ENCODE measurements around the gene MUC16. TPM values are rescaled to one million over a fixed set of nuclear protein-coding genes. Genes with fewer than 3 reads are reported as not detected.

The MUC16 gene
- total RNA-seq, 4 donors from 2014 or later, result not detected

GRCh38 chr19:9039728-9040127 lies 29.5 kb upstream of the MUC16 start:
- intact Hi-C loops (cut with DNase I; ENCODE audit: low total_unique reads) (no loop called here), in situ Hi-C loops (cut with MboI; ENCODE audit: low pct_ligation_motif_present in 1 of 4, low pct_unique_long_range_greater_than_20kb in 1 of 4, low sequenced_read_pairs in 3 of 4) (no loop called here)
- DNase-seq, result no peak
- Histone ChIP-seq H3K36me3 (no peaks in the 10 kb centered on the region), H3K27me3 (no peaks in the 10 kb centered on the region), H3K4me1 (no peaks in the 10 kb centered on the region), H3K4me3 (no peak overlapping the region), H3K9me3 (no peaks in the 10 kb centered on the region), H3K27ac (no peak overlapping the region)
- TF ChIP-seq POLR2A (IDR thresholded peaks at IDR 0.05), result no peak
- TF ChIP-seq CTCF (IDR thresholded peaks at IDR 0.05), result no peak
- TF ChIP-seq POLR2AphosphoS5 (IDR thresholded peaks at IDR 0.05), result no peak
- no peak for TF ChIP-seq EP300 (IDR thresholded peaks at IDR 0.05; ENCODE audit: low read depth)
- WGBS, 2 donors (ENCODE audit: low coverage in 1 of 2), result 65 to 68% methylated on average over 4 to 5 of the region's 5 CpGs

GRCh38 chr19:9037400-9038062 lies 27.3 kb upstream of the MUC16 start:
- in situ Hi-C loops (cut with MboI; ENCODE audit: low pct_ligation_motif_present in 1 of 4, low pct_unique_long_range_greater_than_20kb in 1 of 4, low sequenced_read_pairs in 3 of 4), result no loop called here
- Histone ChIP-seq H3K4me3 (no peak overlapping the region), H3K9me3 (no peaks in the 10 kb centered on the region), H3K36me3 (no peaks in the 10 kb centered on the region), H3K4me1 (no peaks in the 10 kb centered on the region), H3K27me3 (no peaks in the 10 kb centered on the region), H3K27ac (no peak overlapping the region)
- 81 to 85% methylated on average over 3 to 8 of the region's 8 CpGs for WGBS, 2 donors (ENCODE audit: low coverage in 1 of 2)
- TF ChIP-seq POLR2A (IDR thresholded peaks at IDR 0.05) (no peak), EP300 (IDR thresholded peaks at IDR 0.05; ENCODE audit: low read depth) (no peak), CTCF (IDR thresholded peaks at IDR 0.05) (no peak)
- no peak for DNase-seq
- intact Hi-C loops (cut with DNase I; ENCODE audit: low total_unique reads), result no loop called here

- H3K9me3 ChIP-seq, result no peaks in the 10 kb centered on the region
- H3K36me3 ChIP-seq, result no peaks in the 10 kb centered on the region
- H3K4me3 ChIP-seq, result no peak overlapping the region
- TF ChIP-seq POLR2AphosphoS5 (IDR thresholded peaks at IDR 0.05) (no peak), CTCF (IDR thresholded peaks at IDR 0.05) (no peak), EP300 (IDR thresholded peaks at IDR 0.05; ENCODE audit: low read depth) (no peak), POLR2A (IDR thresholded peaks at IDR 0.05) (no peak)
- no peak overlapping the region for H3K27ac ChIP-seq
- WGBS, 2 donors (ENCODE audit: low coverage in 1 of 2), result 37% methylated on average over 5 of the region's 5 CpGs; no CpG with 5 or more reads in 1 of the 2 donors
- H3K4me1 ChIP-seq, result no peaks in the 10 kb centered on the region
- no peaks in the 10 kb centered on the region for H3K27me3 ChIP-seq
- DNase-seq, result no peak
- in situ Hi-C loops (cut with MboI; ENCODE audit: low pct_ligation_motif_present in 1 of 4, low pct_unique_long_range_greater_than_20kb in 1 of 4, low sequenced_read_pairs in 3 of 4), result no loop called here
- intact Hi-C loops (cut with DNase I; ENCODE audit: low total_unique reads), result no loop called here
Measured at GRCh38 chr19:9032136-9032631, 22.0 kb upstream of the MUC16 start.

GRCh38 chr19:9018163-9018875 lies 8.1 kb upstream of the MUC16 start:
- peaks cover 4% of the 10 kb centered on the region for H3K27me3 ChIP-seq
- DNase-seq, result no peak
- 84 to 88% methylated on average over 16 to 27 of the region's 27 CpGs for WGBS, 2 donors (ENCODE audit: low coverage in 1 of 2)
- in situ Hi-C loops (cut with MboI; ENCODE audit: low pct_ligation_motif_present in 1 of 4, low pct_unique_long_range_greater_than_20kb in 1 of 4, low sequenced_read_pairs in 3 of 4), result no loop called here
- TF ChIP-seq CTCF (IDR thresholded peaks at IDR 0.05), result no peak
- TF ChIP-seq EP300 (IDR thresholded peaks at IDR 0.05; ENCODE audit: low read depth), result no peak
- TF ChIP-seq POLR2AphosphoS5 (IDR thresholded peaks at IDR 0.05), result no peak
- no peak for TF ChIP-seq POLR2A (IDR thresholded peaks at IDR 0.05)
- H3K36me3 ChIP-seq, result no peaks in the 10 kb centered on the region
- no peak overlapping the region for H3K27ac ChIP-seq
- H3K4me3 ChIP-seq, result no peak overlapping the region
- intact Hi-C loops (cut with DNase I; ENCODE audit: low total_unique reads), result no loop called here
- no peaks in the 10 kb centered on the region for H3K4me1 ChIP-seq
- H3K9me3 ChIP-seq, result no peaks in the 10 kb centered on the region
